Lower leg skin (tissue), 4 donors: ENCODE data around the gene ENOX1. TPM values are rescaled to one million over a fixed set of nuclear protein-coding genes. Genes with fewer than 3 reads are reported as not detected.

Experiments
- DNase-seq, 2 donors: peaks; one replicate each; pipeline ENCODE4 v3.0.0-alpha.2; 2019; ENCODE audit warnings: low spot score in 2 of 2
- H3K4me3 ChIP-seq: fragments of 200-600 bp; sonication (generic); 2 replicates; pipeline ENCODE4 v1.5.1; 2017; ENCODE audit warnings: mild to moderate bottlenecking, low read depth; ENCODE audit not compliant: poor library complexity, severe bottlenecking
- POLR2A ChIP-seq, 2 donors: fragments of 450-650 bp; IDR thresholded peaks; one replicate each; pipeline ENCODE4 v1.6.1; 2016 to 2017; ENCODE audit warnings: antibody characterized with exemption in 2 of 2, mild to moderate bottlenecking in 1 of 2, moderate library complexity in 1 of 2
- WGBS, 2 donors: methylation state at CpG; one replicate each; pipeline ENCODE4 v1.1.5; 2018; 5-methylcytosine and 5-hydroxymethylcytosine counted together
- intact Hi-C: fragments of 100-400 bp; cut with DNase I; formaldehyde crosslinking; loops from one replicate; pipeline ENCODE4 v1.15.0; 2023; ENCODE audit warnings: low total_unique reads
- total RNA-seq, 4 donors: library from RNA; depleted of rRNA; stranded (reverse); fragments of >200 nt; gene quantifications; one replicate each; pipeline ENCODE4 v1.1.0, GENCODE V29; 2016
- TF ChIP-seq, protein P1 (sequence below), 3 donors: fragments of 450-650 bp; IDR thresholded peaks; one replicate each; pipeline ENCODE4 v1.5.1; 2016; ENCODE audit warnings: antibody characterized with exemption in 3 of 3, mild to moderate bottlenecking in 3 of 3, moderate library complexity in 2 of 3

ENOX1 gene
- total RNA-seq, 4 donors from 2014 or later = 0.11 to 0.52 (median 0.30) TPM

DNA sequence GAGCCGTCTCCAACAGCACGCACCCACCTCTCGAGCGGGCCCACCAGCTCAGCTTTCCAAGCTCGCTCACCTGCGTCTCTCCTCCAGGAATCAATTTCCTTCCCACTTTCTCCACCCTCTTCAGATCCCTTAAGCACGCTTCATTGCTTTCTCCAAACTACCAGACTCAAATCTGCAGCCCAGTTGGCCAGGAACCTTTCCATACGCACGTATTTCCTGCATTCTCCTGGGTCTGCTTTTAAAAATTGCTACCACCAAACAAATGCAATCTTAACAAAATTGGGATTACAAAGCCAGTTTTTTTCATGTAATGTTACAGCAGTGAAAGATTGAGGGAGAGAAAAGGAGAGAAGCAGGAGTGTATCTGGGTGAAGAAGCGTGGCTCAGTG, 1.5 kb downstream of the ENOX1 start:
- no peak for DNase-seq
- 21 to 33% methylated on average over 10 of the region's 10 CpGs for WGBS, 2 donors
- intact Hi-C loops = no loop called here
- no peak overlapping the region for H3K4me3 ChIP-seq
- TF ChIP-seq POLR2A (IDR thresholded peaks at IDR 0.05) = no peak
- TF ChIP-seq, protein P1, sequence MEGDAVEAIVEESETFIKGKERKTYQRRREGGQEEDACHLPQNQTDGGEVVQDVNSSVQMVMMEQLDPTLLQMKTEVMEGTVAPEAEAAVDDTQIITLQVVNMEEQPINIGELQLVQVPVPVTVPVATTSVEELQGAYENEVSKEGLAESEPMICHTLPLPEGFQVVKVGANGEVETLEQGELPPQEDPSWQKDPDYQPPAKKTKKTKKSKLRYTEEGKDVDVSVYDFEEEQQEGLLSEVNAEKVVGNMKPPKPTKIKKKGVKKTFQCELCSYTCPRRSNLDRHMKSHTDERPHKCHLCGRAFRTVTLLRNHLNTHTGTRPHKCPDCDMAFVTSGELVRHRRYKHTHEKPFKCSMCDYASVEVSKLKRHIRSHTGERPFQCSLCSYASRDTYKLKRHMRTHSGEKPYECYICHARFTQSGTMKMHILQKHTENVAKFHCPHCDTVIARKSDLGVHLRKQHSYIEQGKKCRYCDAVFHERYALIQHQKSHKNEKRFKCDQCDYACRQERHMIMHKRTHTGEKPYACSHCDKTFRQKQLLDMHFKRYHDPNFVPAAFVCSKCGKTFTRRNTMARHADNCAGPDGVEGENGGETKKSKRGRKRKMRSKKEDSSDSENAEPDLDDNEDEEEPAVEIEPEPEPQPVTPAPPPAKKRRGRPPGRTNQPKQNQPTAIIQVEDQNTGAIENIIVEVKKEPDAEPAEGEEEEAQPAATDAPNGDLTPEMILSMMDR (IDR thresholded peaks at IDR 0.05) = no peak

DNA sequence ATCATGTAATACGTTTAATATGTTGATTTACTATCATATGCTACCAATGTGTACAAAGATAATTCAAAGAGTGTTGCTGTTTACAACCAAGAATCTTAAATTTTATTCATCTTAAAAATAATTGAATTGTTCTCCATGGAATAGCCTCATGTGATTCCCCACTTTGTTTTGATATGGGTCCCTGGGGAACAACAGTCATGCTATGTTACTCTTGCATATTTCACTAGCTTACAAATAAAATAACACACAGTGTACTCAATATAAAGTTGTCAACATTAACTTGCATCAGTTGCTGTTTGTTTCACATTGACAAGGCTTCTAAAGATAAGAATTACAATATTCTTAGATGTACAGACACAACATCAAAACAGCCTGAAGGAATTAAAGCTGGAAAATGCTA, 2.3 kb downstream of the ENOX1 start:
- no peak for TF ChIP-seq POLR2A (IDR thresholded peaks at IDR 0.05)
- TF ChIP-seq, protein P1 (IDR thresholded peaks at IDR 0.05) = no peak
- intact Hi-C loops = no loop called here
- no peak overlapping the region for H3K4me3 ChIP-seq
- no peak for DNase-seq
- 70 to 80% methylated on average over 1 of the region's 1 CpG for WGBS, 2 donors

DNA sequence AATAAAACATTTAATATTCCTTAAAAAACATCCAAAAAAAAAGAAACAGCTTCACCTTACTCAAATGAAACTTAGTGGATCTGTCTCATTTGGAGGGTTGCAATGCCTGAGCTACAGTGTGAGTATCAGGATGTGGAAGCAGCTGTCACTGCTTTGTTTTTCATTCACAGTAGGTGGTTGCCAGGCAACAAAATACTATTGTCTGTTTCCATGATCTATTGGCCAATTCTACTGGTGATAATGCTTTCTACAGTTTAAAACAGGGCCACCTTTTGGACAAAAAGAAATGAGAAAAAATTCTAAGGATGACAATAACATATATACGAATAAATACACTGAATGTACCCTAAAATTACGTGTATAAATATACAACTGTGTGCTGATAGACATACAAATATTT, 3.0 kb downstream of the ENOX1 start:
- H3K4me3 ChIP-seq = no peak overlapping the region
- intact Hi-C loops = no loop called here
- TF ChIP-seq POLR2A (IDR thresholded peaks at IDR 0.05) = no peak
- TF ChIP-seq, protein P1 (IDR thresholded peaks at IDR 0.05) = no peak
- 84 to 86% methylated on average over 2 of the region's 2 CpGs for WGBS, 2 donors
- DNase-seq = no peak

DNA sequence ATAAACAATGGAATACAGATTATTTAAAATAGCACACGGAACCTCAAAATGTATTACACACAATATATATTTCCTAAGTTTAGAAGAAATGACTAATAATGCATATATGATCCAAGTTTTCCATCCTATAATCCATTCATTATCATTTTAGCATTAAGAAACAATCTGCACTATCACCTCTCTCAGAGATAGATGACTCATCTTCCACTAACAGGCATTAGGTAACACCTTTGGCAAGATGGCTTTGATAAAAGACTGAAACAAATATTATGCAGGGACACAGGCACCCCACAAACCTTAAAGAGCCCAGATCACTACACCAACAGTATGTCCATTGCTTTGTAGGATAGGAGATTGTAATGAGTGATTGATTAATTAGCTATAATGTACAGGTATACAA, 4.1 kb downstream of the ENOX1 start:
- no peak overlapping the region for H3K4me3 ChIP-seq
- intact Hi-C loops = no loop called here
- WGBS, 2 donors = 60 to 78% methylated on average over 1 of the region's 1 CpG
- no peak for TF ChIP-seq POLR2A (IDR thresholded peaks at IDR 0.05)
- TF ChIP-seq, protein P1 (IDR thresholded peaks at IDR 0.05) = no peak
- no peak for DNase-seq

DNA sequence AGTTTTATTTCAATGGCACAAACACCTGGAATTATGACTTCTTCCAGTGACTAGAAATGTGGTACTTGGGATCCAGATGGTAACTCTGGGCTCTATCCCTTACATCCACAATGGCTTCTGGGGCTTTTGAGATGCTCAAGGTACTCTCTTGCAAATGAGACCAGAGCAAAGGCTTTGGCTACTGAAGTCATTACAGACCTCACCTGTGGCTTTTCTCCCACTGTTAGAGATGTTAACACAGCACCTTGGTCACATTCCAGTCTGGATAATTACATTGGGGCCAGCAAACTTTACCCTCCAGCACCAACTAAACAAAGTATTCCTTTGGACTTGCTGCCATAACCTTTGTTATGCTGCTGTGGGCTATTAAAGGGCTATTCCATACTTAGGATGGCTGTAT, 6.1 kb downstream of the ENOX1 start:
- no peak for DNase-seq
- H3K4me3 ChIP-seq = no peak overlapping the region
- intact Hi-C loops = no loop called here
- no peak for TF ChIP-seq POLR2A (IDR thresholded peaks at IDR 0.05)
- TF ChIP-seq, protein P1 (IDR thresholded peaks at IDR 0.05) = no peak

DNA sequence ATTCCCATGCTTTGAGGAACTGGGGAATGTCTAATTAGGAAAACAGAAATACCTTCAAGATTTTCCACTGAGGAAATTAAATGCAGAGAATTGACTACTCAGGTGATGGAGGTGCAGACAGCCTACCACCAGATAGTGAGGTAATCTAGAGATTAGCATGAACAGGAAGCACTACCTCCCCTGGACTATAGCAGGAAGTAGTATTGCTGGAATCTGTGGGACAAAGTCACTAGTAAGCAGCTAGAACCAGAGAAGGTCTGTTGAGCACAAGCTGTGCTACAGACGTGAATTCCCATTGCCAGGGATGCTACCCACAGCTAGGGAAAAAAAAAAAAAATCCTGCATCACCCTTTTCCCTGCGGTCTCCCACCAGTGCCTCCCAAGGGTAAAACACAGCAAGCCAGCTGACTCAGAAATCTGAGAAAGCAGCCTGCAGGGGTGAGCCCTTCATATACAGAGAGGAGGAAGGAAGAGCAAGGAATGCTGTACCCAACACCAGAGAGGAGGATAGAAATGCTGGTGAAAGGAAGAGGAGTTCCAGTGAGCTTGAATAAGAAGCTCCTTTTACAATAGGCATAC, 10.2 kb downstream of the ENOX1 start:
- intact Hi-C loops = no loop called here
- 79 to 84% methylated on average over 2 of the region's 2 CpGs for WGBS, 2 donors
- no peak for DNase-seq
- no peak overlapping the region for H3K4me3 ChIP-seq
- TF ChIP-seq POLR2A (IDR thresholded peaks at IDR 0.05) = no peak
- TF ChIP-seq, protein P1 (IDR thresholded peaks at IDR 0.05) = no peak
